Ovary (tissue), 9 donors: ENCODE results near the gene ANKRD31. TPM values are rescaled to one million over a fixed set of nuclear protein-coding genes. Genes with fewer than 3 reads are reported as not detected.

Source experiments
- DNase-seq, 5 donors: peaks; one replicate each; pipeline ENCODE4 v3.0.0-alpha.2; 2019 to 2020
- H3K27ac ChIP-seq, 2 donors: fragments of 200-600 bp; one replicate each; pipeline versions ENCODE4 v1.5.1 to v1.8.0; 2019 to 2022
- H3K27me3 ChIP-seq: fragments of 200-600 bp; one replicate; pipeline ENCODE4 v1.8.0; 2022
- H3K36me3 ChIP-seq: fragments of 200-600 bp; sonication (generic); one replicate; pipeline ENCODE4 v1.5.1; 2019
- H3K4me1 ChIP-seq: one replicate; pipeline ENCODE4 v1.8.1; 2013; ENCODE audit warnings: mild to moderate bottlenecking, moderate library complexity; ENCODE audit not compliant: insufficient read depth
- H3K4me3 ChIP-seq: fragments of 200-600 bp; sonication (generic); one replicate; pipeline ENCODE4 v1.5.1; 2017
- H3K9me3 ChIP-seq, 2 donors: fragments of 200-600 bp in 1 of 2; sonication (generic) in 1 of 2; one replicate each; pipeline versions ENCODE4 v1.5.1 to v1.8.1; 2013 to 2019; ENCODE audit warnings: mild to moderate bottlenecking in 1 of 2, moderate library complexity in 1 of 2
- CTCF ChIP-seq, 3 donors: fragments of 450-650 bp in 2 of 3; fragments of 200-600 bp in 1 of 3; IDR thresholded peaks; one replicate each; pipeline versions ENCODE4 v1.5.1 to v1.8.0; 2016 to 2022; ENCODE audit warnings: antibody characterized with exemption in 3 of 3, mild to moderate bottlenecking in 1 of 3
- EP300 ChIP-seq: sonication (generic); formaldehyde crosslinking; IDR thresholded peaks from one replicate; pipeline ENCODE4 v1.6.1; 2017; ENCODE audit warnings: antibody characterized with exemption
- POLR2A ChIP-seq: fragments of 450-650 bp; IDR thresholded peaks from one replicate; pipeline ENCODE4 v1.6.1; 2017; ENCODE audit warnings: antibody characterized with exemption, mild to moderate bottlenecking, moderate library complexity
- WGBS, 3 donors: extraction: QIAGEN DNeasy Blood & Tissue Kit in 1 of 3; methylation state at CpG; one replicate each; pipeline versions ENCODE4 v1.1.5 to v1.1.7; 2013 to 2017; 5-methylcytosine and 5-hydroxymethylcytosine counted together
- intact Hi-C, 4 donors: fragments of 100-400 bp; cut with DNase I; formaldehyde crosslinking; loops; one replicate each; pipeline versions ENCODE4 v1.11.0 to v1.15.1; 2022 to 2023
- polyA plus RNA-seq, 2 donors: library from polyadenylated mRNA; stranded (reverse); fragments of 200-250 nt in 1 of 2; fragments of 350-450 nt in 1 of 2; fragmentation: Illumina TruSeq in 1 of 2; extraction: RNeasy Lipid Tissue Mini Kit (QIAGEN cat#74804) in 1 of 2; gene quantifications; one replicate each; pipeline ENCODE4 v1.2.3, GENCODE V29; 2013 to 2014
- total RNA-seq, 7 donors: library from RNA; depleted of rRNA in 2 of 7; stranded (reverse); fragments of >200 nt in 2 of 7; fragmentation: NEBNext Ultra II Directional in 3 of 7; extraction: Animal tissue kit (Norgen Biotek cat#: 25700) in 3 of 7; gene quantifications; one replicate each; pipeline versions ENCODE4 v1.1.0 to v1.2.4, GENCODE V29; 2016 to 2023
- donor health status: DM: no; HTN: no; CAD: no; lungs with moderate emphysema.
- donor health status: DM: no; HTN: no; CAD: no.
- donor health status: Bipolar disorder and iron deficiency.
- donor health status: DM: yes; HTN: yes; CAD: no.
- donor health status: DM: no; HTN: no; CAD: no.
- donor health status: DM: yes; HTN: yes; CAD: no.

ANKRD31 gene
- total and polyA plus RNA-seq, 9 donors: 0.11 to 0.55 (median 0.36) TPM

- Histone ChIP-seq H3K9me3 (no peaks in the 10 kb centered on the region), H3K27ac (no peak overlapping the region), H3K4me3 (no peak overlapping the region), H3K4me1 (no peaks in the 10 kb centered on the region), H3K27me3 (no peaks in the 10 kb centered on the region), H3K36me3 (no peaks in the 10 kb centered on the region)
- DNase-seq: no peak
- TF ChIP-seq EP300 (no peak), CTCF (IDR thresholded peaks at IDR 0.05) (no peak), POLR2A (no peak)
- WGBS, 3 donors: 82 to 85% (median 84%) methylated on average over 5 of the region's 5 CpGs
- intact Hi-C loops: no loop called here
Measured at GRCh38 chr5:75243510-75243909, 6.8 kb upstream of the ANKRD31 start.

DNA sequence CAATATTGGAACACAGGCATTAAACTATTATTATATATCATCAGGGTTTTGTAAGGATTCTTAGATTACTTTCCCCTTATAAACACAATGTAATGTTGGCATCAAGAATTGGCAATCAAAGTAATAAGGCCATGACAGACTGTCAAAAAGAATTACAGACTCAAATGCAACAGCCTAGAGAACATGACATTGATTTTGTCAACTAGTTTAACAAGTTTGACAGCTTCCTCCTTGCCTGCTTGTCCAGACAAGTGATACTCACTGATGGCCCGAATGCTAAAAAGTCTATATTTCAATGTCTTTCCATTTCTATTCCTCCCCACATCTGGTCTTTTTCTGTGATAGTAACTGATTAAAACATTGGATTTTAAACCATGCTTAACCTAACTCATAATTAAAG, 6.4 kb upstream of the ANKRD31 start:
- WGBS, 3 donors: 82 to 93% (median 90%) methylated on average over 1 of the region's 1 CpG
- intact Hi-C loops: no loop called here

DNA sequence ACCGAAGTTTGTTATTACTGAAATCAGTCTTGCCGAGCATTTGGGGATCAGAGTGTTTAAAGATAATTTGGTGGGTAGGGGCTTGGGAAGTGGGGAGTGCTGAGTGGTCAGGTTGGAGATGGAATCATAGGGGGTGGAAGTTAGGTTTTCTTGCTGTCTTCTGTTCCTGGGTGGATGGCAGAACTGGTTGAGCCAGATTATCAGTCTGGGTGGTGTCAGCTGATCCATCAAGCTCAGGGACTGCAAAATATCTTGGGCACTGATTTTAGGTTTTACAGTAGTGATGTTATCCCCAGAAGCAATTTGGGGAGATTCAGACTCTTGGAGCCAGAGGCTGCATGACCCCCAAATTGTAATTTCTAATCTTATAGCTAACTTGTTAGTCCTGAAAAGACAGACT, 5.4 kb upstream of the ANKRD31 start:
- H3K27me3 ChIP-seq: no peaks in the 10 kb centered on the region
- H3K9me3 ChIP-seq: no peaks in the 10 kb centered on the region
- TF ChIP-seq POLR2A (no peak), CTCF (IDR thresholded peaks at IDR 0.05) (no peak), EP300 (no peak)
- no peaks in the 10 kb centered on the region for H3K36me3 ChIP-seq
- H3K27ac ChIP-seq: no peak overlapping the region
- WGBS, 3 donors: 90 to 93% (median 92%) methylated on average over 2 of the region's 2 CpGs
- no peak overlapping the region for H3K4me3 ChIP-seq
- intact Hi-C loops: no loop called here
- peaks cover 1% of the 10 kb centered on the region for H3K4me1 ChIP-seq
- no peak for DNase-seq

More for the DNA sequence above, 6.4 kb upstream of the ANKRD31 start:
- DNase-seq: no peak
- Histone ChIP-seq H3K27me3 (no peaks in the 10 kb centered on the region), H3K36me3 (no peaks in the 10 kb centered on the region), H3K27ac (no peak overlapping the region), H3K4me1 (no peaks in the 10 kb centered on the region), H3K9me3 (no peaks in the 10 kb centered on the region), H3K4me3 (no peak overlapping the region)
- TF ChIP-seq POLR2A (no peak), CTCF (IDR thresholded peaks at IDR 0.05) (no peak), EP300 (no peak)

GRCh38 chr5:75239681-75240080, 3.0 kb upstream of the ANKRD31 start:
- DNase-seq: no peak
- no peaks in the 10 kb centered on the region for H3K27me3 ChIP-seq
- H3K4me1 ChIP-seq: peaks cover 1% of the 10 kb centered on the region
- intact Hi-C loops: loop anchor here in 2 of 4 donors (10.0 kb wide), 2 partner anchors 435 to 445 kb away; no protein-coding TSS in a partner anchor
- TF ChIP-seq POLR2A (no peak), CTCF (IDR thresholded peaks at IDR 0.05) (no peak)
- 80 to 87% (median 84%) methylated on average over 2 of the region's 2 CpGs for WGBS, 3 donors
- no peak overlapping the region for H3K4me3 ChIP-seq
- no peak overlapping the region for H3K27ac ChIP-seq
- no peaks in the 10 kb centered on the region for H3K36me3 ChIP-seq
- no peaks in the 10 kb centered on the region for H3K9me3 ChIP-seq
